Astrocyte of the cerebellum (primary cell): ENCODE results near the gene PNPLA8.
"Not testable (repeated sequence)": the region's sequence is repeated elsewhere in the genome, so short reads cannot be mapped to it uniquely, and the experiment has no call there.

Experiments used
- DNase-seq: peaks from one replicate; pipeline ENCODE4 v3.0.0-alpha.2; 2011; ENCODE audit warnings: low read depth
- H3K4me3 ChIP-seq: 2 replicates; pipeline ENCODE4 v1.5.1; 2011; ENCODE audit warnings: mild to moderate bottlenecking, low read depth, low read length, moderate library complexity
- CTCF ChIP-seq: IDR thresholded peaks from 2 replicates; pipeline ENCODE4 v1.5.1; 2012; ENCODE audit warnings: low read length, low read depth, moderate library complexity, mild to moderate bottlenecking; ENCODE audit errors: missing control alignments
- in situ Hi-C: cut with HindIII; loops from 2 replicates; pipeline ENCODE4 v1.10.0; 2017; ENCODE audit warnings: low sequenced_read_pairs

The PNPLA8 gene

GRCh38 chr7:108480311-108480710 is 45.6 kb downstream of the PNPLA8 start:
- no peak for DNase-seq
- in situ Hi-C loops: loop anchor here (25.0 kb wide), 1 partner anchor 293 kb away; no protein-coding TSS in a partner anchor
- TF ChIP-seq CTCF: no peak
- no peak overlapping the region for H3K4me3 ChIP-seq

DNA sequence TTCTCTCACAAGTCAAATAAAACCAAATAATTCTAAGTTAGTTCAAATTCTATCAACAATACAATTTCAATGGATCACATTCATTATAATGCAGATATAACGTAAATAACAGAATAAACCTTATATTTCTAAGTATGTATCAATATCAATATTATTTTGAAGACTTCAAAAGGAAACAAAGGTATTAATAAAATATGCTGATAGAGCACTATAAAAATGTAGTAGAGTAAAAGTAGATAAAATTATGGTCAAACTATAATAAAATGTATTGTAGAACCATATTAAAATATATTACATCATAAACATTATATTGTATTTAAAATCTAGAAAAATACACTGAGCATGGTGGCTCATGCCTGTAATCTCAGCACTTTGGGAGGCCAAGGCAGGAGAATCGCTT is 46.2 kb downstream of the PNPLA8 start:
- no peak for DNase-seq
- no peak overlapping the region for H3K4me3 ChIP-seq
- in situ Hi-C loops: loop anchor here (25.0 kb wide), 1 partner anchor 292 kb away; no protein-coding TSS in a partner anchor
- TF ChIP-seq CTCF: no peak

- no peak overlapping the region for H3K4me3 ChIP-seq
- DNase-seq: no peak
- in situ Hi-C loops: loop anchor here (25.0 kb wide), 1 partner anchor 292 kb away; no protein-coding TSS in a partner anchor
- TF ChIP-seq CTCF: no peak
Observed at GRCh38 chr7:108479118-108479517, 46.8 kb downstream of the PNPLA8 start.

GRCh38 chr7:108468246-108468645 is 57.7 kb downstream of the PNPLA8 start:
- no peak overlapping the region for H3K4me3 ChIP-seq
- no peak for TF ChIP-seq CTCF
- in situ Hi-C loops: no loop called here
- no peak for DNase-seq

- TF ChIP-seq CTCF: no peak
- DNase-seq: no peak
- in situ Hi-C loops: no loop called here
- H3K4me3 ChIP-seq: no peak overlapping the region
Observed at GRCh38 chr7:108467391-108467790, 58.5 kb downstream of the PNPLA8 start.

GRCh38 chr7:108466322-108466721 is 59.6 kb downstream of the PNPLA8 start:
- H3K4me3 ChIP-seq, DNase-seq, in situ Hi-C loops: not testable (repeated sequence)

GRCh38 chr7:108464743-108465142 is 61.2 kb downstream of the PNPLA8 start:
- DNase-seq: no peak
- in situ Hi-C loops: no loop called here
- TF ChIP-seq CTCF: no peak
- no peak overlapping the region for H3K4me3 ChIP-seq
